Measurements from ENCODE around the gene NGB. TPM values are rescaled to one million over a fixed set of nuclear protein-coding genes. Genes with fewer than 3 reads are reported as not detected.
"Not testable (repeated sequence)": the region's sequence is repeated elsewhere in the genome, so short reads cannot be mapped to it uniquely, and the experiment has no call there.

NGB gene, protein sequence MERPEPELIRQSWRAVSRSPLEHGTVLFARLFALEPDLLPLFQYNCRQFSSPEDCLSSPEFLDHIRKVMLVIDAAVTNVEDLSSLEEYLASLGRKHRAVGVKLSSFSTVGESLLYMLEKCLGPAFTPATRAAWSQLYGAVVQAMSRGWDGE
- total RNA-seq, result not detected

DNA sequence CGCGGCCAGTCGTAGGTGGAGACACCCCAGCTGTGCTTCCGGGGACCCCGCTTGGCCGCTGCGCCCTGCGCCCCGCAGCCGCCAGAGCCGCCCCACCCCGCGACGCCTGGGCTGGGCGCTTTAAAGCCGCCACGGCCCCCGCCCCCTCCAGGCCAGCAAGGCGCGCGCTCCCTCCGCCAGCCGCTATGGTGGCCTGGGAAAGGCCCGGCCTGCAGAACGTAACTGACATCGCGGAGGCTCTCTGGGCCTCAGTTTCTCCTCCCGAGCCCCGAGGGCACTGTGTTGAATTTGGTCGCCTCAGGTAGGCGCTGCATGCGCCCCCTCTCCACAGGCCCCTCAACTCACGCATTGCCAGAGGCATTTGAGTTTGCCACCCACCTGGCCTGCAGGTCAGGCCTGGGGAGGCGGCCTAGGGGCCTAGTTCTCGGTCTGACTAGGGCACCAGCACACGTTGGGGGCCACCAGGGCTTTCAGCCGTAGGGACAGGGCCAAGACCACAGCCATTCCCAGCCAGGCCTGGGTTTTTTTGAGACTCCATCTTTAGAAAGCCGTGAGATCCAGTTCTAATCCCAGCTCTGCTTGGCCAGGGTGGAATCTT lies at the start of gene NGB:
Gene NGB (minus strand): TSS at position 94 of the 598 bp plus-strand sequence. CDS start 269 bp downstream, outside the sequence.
- ATAC-seq (no peak), DNase-seq (ENCODE audit: low spot score) (no peak)
- intact Hi-C loops (cut with DNase I), result no loop called here

DNA sequence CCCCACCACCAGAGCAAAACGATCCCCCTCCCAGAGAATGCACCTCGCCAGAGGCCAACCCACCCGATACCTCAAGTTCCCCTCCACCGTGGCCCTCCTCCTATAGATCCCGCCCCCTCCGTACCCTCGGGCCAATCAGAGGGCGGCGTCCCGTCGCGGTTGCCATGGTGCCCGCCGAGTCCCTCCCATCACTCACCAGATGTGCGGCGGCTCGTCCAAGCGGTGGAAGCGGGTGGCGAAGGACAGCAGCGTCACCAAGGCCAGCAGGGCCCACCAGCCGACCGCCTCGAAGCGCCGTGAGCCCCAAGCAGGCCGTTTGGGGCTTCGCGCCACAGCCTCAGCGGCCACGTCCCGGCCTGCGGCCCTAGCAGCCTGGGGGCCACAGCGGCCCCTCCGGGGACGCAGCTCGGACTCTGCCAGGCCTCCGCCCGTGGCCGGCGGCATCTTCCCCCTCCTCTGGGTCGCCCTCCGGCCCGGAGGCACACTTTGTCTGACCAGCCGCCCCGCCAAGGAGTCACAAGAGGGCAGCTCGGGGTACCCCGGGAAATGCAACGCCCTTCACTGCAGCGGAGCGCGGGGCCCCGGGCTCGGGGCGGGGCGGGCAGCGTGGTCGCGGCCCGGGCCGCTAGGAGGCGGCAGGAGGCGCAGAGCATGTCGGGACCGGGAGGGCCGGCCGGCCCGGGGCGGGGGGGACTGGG lies 49.4 kb upstream of the NGB start, which contains the start of gene POMT2:
Gene POMT2 (minus strand): TSS at position 646 of the 698 bp plus-strand sequence. CDS start 202 bp downstream, at position 444.
- peak; percentile 97 for DNase-seq (ENCODE audit: low spot score)
- peak; percentile 75 for ATAC-seq
- intact Hi-C loops (cut with DNase I), result no loop called here

- ATAC-seq (no peak), DNase-seq (ENCODE audit: low spot score) (no peak)
- intact Hi-C loops (cut with DNase I), result loop anchor here (10.0 kb wide), 1 partner anchor 445 kb away; no protein-coding TSS in a partner anchor
Measured at GRCh38 chr14:77319422-77319821, 48.4 kb upstream of the NGB start.

DNA sequence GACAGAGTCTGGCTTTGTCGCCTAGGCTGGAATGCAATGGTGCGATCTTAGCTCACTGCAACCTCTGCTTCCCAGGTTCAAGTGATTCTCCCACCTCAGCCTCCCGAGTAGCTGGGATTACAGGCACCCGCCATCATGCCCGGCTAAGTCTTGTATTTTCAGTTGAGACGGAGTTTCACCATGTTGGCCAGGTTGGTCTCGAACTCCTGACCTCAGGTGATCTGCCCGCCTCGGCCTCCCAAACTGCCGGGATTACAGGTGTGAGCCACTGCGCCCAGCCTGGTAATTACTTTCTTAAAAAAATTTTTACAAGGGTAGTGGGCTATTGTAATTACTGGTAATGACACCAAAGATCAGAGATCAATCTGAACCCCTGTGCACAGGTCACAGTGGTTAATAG lies 47.8 kb upstream of the NGB start:
- not testable (repeated sequence) for DNase-seq (ENCODE audit: low spot score); ATAC-seq
- intact Hi-C loops (cut with DNase I), result loop anchor here (10.0 kb wide), 1 partner anchor 444 kb away; no protein-coding TSS in a partner anchor

DNA sequence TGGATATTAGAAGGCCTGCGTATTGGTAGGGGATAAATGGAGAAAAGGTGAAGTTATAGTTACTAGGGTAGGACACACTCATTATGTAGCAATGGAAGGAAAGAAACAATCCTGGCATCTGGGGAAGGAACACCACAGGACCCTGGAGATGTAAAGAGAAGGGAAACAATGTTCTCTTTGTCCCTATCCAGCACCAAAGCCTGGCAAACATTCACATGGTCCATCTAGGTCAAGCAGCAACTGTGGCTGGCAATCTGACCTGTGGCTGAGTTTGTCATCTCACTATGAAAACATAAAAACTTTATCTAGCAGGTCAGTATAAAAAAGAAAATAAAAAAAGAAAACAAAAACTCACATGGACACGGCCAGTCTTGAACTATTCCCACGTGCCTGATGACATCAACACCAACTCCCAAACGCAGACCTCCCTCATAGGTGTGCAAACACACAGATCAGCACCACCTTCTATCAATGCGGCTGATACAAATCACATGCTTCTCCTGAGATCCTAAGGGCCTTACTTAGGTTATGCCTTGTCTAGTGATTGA lies 47.1 kb upstream of the NGB start:
- DNase-seq (ENCODE audit: low spot score), result no peak
- intact Hi-C loops (cut with DNase I), result loop anchor here (10.0 kb wide), 1 partner anchor 443 kb away; no protein-coding TSS in a partner anchor
- ATAC-seq, result no peak

- ATAC-seq (no peak), DNase-seq (ENCODE audit: low spot score) (peak; percentile 44)
- intact Hi-C loops (cut with DNase I), result loop anchor here (10.0 kb wide), 1 partner anchor 442 kb away; no protein-coding TSS in a partner anchor
Measured at GRCh38 chr14:77316872-77317301, 45.9 kb upstream of the NGB start.

GRCh38 chr14:77316195-77316505 lies 45.1 kb upstream of the NGB start:
- intact Hi-C loops (cut with DNase I), result loop anchor here (10.0 kb wide), 1 partner anchor 441 kb away; no protein-coding TSS in a partner anchor
- DNase-seq (ENCODE audit: low spot score) (peak; percentile 37), ATAC-seq (no peak)

DNA sequence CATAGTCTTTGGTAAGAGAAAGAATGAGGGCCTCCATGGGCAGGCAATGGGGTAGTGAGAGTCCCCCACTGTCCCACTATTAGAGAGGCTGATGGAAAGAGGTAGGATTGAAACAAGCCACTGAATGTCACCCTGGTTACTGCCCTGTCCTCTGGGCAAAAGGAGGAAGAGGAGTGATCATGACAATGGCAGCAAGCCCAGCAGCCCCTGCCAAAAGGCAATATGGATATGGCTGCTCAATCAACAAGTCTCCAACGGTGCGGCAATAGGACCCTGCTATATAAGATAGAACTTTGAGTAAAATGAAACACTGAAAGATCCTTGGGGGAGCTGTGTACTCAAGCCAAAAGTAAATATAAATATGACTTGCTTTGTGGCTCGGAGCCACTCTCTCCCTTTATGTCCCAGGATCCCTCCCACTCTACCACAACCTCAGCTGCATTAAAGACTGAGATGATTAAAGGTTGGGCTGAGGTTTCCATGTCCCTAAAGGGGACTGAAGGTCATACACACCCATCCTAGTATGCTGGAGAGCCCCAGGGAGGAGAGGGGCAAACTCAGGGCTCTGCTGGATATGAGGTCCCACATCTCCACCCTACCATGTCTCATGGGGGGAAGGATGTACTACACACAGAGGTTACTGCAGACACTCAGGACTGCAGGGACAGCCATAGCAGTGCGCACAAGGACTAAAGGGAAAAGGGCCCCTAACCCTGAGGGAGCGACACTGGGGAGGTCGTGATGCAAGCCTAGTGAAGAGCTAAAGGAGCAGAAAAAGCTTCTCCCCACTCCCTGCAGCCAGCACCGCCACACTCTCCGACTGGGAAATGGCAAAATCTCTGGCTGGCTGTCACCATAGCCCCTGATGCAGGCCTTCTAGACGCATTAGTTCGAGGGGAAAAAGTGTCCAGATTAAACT lies 43.8 kb upstream of the NGB start:
- intact Hi-C loops (cut with DNase I), result loop anchor here (10.0 kb wide), 1 partner anchor 440 kb away; no protein-coding TSS in a partner anchor
- peak; percentile 15 for ATAC-seq
- peak; percentile 36 for DNase-seq (ENCODE audit: low spot score)

- ATAC-seq (peak; percentile 58), DNase-seq (ENCODE audit: low spot score) (peak; percentile 49)
- intact Hi-C loops (cut with DNase I), result loop anchor here (10.0 kb wide), 1 partner anchor 439 kb away; no protein-coding TSS in a partner anchor
Measured at GRCh38 chr14:77314043-77314442, 43.0 kb upstream of the NGB start.

- intact Hi-C loops (cut with DNase I), result loop anchor here (10.0 kb wide), 1 partner anchor 439 kb away; no protein-coding TSS in a partner anchor
- no peak for ATAC-seq
Measured at GRCh38 chr14:77313371-77313770, 42.4 kb upstream of the NGB start.

DNA sequence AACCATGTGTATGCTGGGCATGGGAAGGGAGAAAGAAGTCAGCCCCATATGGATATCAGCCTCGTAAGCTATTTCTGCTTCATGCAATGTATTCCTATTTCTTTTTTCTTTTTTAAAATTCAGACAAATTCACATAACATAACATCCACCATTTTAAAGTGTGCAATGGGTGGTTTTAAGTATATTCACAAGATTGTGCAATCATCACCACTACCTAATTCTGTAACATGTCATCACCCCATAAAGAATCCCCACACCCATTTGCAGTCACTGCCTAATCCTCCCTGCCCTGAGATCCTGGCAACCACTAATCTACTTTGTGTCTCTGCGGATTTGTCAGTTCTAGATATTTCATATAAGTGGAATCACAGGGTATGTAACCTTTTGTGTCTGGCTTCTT lies 40.2 kb upstream of the NGB start:
- intact Hi-C loops (cut with DNase I), result loop anchor here (10.0 kb wide), 1 partner anchor 436 kb away; no protein-coding TSS in a partner anchor
- ATAC-seq, result no peak
- no peak for DNase-seq (ENCODE audit: low spot score)

More at GRCh38 chr14:77313371-77313770, 42.4 kb upstream of the NGB start:
- no peak for DNase-seq (ENCODE audit: low spot score)

GRCh38 chr14:77310026-77310425 lies 39.0 kb upstream of the NGB start:
- DNase-seq (ENCODE audit: low spot score) (no peak), ATAC-seq (no peak)
- intact Hi-C loops (cut with DNase I), result loop anchor here (10.0 kb wide), 1 partner anchor 435 kb away; no protein-coding TSS in a partner anchor

DNA sequence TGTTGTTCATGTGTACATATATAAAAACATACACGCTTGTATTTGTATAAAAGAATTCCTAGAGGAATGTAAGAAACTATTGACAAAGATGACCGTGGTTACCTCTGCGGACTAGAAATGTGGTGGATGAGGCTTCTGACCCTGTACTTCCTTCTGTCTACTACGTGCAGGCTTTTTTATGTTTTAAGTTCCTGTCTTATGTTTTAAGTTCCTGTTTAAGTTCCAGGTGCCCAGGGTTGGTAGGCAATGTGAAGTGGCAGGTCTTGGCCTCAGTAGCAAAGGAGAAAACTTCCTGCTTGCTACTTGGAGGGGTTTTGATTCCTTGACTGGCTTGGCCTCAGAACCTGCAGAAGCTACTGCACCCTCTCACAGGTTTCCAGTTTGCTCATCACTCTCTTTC lies 38.1 kb upstream of the NGB start:
- ATAC-seq (no peak), DNase-seq (ENCODE audit: low spot score) (no peak)
- intact Hi-C loops (cut with DNase I), result no loop called here

DNA sequence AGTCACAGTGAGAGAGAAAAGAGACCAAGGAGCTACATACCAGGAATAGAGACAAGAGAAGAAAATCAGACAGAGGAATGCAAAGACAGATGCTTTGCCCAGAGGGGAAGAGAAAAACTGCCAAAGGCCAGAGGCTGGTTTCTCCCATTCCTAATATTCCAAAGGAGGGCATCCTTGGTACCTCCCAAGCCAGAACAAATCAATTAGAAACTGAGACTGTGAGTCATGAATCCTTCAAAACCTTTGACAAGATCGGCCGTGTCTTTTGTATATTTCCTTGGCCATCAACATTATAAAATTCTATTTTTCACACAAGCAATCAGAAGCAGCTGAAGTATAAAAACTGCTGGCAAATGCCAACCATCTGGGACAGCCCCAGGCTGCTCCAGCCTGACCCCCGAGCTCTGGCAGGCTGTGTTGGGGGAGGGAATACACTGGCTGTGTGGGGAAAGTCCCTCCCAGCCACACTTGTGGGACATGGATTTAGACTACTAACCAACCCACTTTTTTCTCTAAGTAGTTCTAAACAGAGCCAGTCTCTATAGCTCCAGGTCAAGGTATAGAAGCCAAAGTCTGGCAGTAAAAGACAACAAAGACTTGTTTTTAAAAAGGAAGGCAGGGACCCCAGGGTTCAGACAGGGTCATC lies 36.0 kb upstream of the NGB start:
- intact Hi-C loops (cut with DNase I), result no loop called here
- DNase-seq (ENCODE audit: low spot score), result no peak
- peak; percentile 89 for ATAC-seq

GRCh38 chr14:77306416-77306815 lies 35.4 kb upstream of the NGB start:
- DNase-seq (ENCODE audit: low spot score) (no peak), ATAC-seq (peak; percentile 87)
- intact Hi-C loops (cut with DNase I), result no loop called here

DNA sequence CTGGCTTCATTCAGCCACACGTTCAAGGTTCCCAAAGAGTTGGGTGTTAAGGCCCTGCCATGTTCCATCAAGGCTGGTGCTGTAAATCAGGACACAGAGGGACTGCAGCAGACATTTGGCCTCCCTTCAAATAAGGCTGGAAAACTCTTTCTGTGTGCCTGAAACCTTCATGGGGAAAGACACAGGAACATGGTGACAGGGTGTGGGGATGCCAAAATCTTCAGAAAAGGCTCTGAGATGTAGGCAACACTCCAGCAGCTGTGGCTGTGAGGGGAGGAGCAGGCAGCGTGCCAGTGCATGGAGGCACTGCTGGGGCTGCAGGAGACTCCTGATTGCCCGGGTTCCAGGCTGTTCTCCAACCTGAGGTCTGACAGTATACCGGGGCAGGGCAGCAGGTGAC lies 34.7 kb upstream of the NGB start:
- intact Hi-C loops (cut with DNase I), result no loop called here
- DNase-seq (ENCODE audit: low spot score) (no peak), ATAC-seq (no peak)

GRCh38 chr14:77303417-77304156 lies 32.6 kb upstream of the NGB start:
- peak; percentile 51 for ATAC-seq
- no peak for DNase-seq (ENCODE audit: low spot score)
- intact Hi-C loops (cut with DNase I), result no loop called here

All from sciatic nerve (tissue), 2 donors.